Measurements from ENCODE around the gene SIRT3.
"Not testable (repeated sequence)": the region's sequence is repeated elsewhere in the genome, so short reads cannot be mapped to it uniquely, and the experiment has no call there.

SIRT3 gene

DNA sequence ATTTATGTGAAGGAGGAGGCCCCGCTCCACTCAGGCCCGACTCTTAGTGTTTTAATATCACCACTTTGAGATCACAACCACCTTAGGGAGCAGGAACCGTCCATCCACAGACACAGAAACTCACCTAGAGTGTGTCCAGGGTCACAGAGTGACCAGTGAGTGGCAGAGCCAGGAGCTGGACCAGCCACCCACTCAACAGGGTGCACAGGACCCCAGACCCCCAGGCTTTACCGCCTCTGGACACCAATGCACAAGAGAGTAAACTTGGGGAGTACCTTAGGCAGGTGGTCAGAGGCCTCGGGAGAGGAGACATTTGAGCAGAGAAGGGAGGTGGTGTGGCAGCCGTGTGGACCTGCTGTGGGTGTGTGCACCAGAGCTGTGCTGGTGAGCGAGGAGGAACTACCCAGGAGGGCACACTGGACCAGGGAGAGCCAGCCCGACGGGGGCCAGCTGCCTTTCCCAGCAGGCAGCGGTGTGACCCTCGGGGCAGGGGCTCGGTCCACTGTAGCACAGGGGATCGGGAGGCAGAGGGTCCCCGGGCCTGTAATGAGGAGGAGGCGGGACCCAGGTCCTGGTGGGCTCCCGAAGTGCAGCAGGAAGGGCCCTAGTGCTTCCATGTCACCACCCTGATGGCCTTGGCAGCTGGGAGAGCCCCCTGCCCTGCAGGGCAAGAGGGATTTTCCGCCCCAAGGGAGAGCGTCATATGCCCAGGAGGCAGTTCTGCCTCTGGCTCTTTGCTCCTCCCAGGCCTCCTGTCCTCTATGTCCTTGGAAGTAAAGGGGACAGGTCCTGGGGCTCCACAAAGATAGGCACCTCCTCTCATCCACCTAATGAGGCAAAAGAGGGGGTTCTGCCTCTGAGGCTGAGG is 34.5 kb upstream of the SIRT3 start:
- no peak for DNase-seq (ENCODE audit: low read depth)
- no peak overlapping the region for H3K4me3 ChIP-seq (ENCODE audit: low read depth, low read length)
- in situ Hi-C loops (cut with HindIII; ENCODE audit: low sequenced_read_pairs) = no loop called here
- no peak for TF ChIP-seq CTCF (IDR thresholded peaks at IDR 0.05; ENCODE audit: low read depth, low read length, missing control alignments)

- in situ Hi-C loops (cut with HindIII; ENCODE audit: low sequenced_read_pairs) = no loop called here
- TF ChIP-seq CTCF (IDR thresholded peaks at IDR 0.05; ENCODE audit: low read depth, low read length, missing control alignments) = no peak
- H3K4me3 ChIP-seq (ENCODE audit: low read depth, low read length) = no peak overlapping the region
- no peak for DNase-seq (ENCODE audit: low read depth)
Measured at GRCh38 chr11:269146-269890, 33.2 kb upstream of the SIRT3 start.

DNA sequence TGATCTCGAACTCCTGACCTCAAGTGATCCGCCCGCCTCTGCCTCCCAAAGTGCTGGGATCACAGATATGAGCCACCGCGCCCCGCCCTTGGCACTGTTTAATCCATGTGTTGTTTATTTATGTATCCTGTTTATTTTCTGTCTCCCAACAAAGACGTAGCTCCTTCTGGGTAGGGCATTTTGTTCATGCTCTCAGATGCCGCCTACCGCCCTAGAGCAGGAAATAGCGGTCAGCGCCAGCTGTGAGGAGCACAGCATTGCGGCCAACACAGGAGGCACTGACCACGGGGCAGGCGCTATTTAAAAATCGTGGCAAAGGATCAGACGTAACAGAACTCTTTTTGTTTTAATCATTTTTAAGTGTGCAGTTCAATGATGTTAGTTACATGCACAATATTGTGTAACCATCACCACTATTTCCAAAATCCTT is 32.6 kb upstream of the SIRT3 start:
- H3K4me3 ChIP-seq (ENCODE audit: low read depth, low read length); DNase-seq (ENCODE audit: low read depth); in situ Hi-C loops (cut with HindIII; ENCODE audit: low sequenced_read_pairs): not testable (repeated sequence)

- H3K4me3 ChIP-seq (ENCODE audit: low read depth, low read length) = no peak overlapping the region
Measured at GRCh38 chr11:267491-267994, 31.4 kb upstream of the SIRT3 start.

GRCh38 chr11:266676-267439 is 30.7 kb upstream of the SIRT3 start:
- in situ Hi-C loops (cut with HindIII; ENCODE audit: low sequenced_read_pairs) = no loop called here
- TF ChIP-seq CTCF (IDR thresholded peaks at IDR 0.05; ENCODE audit: low read depth, low read length, missing control alignments) = no peak
- H3K4me3 ChIP-seq (ENCODE audit: low read depth, low read length) = no peak overlapping the region
- DNase-seq (ENCODE audit: low read depth) = no peak

More at GRCh38 chr11:267491-267994, 31.4 kb upstream of the SIRT3 start:
- no peak for TF ChIP-seq CTCF (IDR thresholded peaks at IDR 0.05; ENCODE audit: low read depth, low read length, missing control alignments)
- no peak for DNase-seq (ENCODE audit: low read depth)
- in situ Hi-C loops (cut with HindIII; ENCODE audit: low sequenced_read_pairs) = no loop called here

DNA sequence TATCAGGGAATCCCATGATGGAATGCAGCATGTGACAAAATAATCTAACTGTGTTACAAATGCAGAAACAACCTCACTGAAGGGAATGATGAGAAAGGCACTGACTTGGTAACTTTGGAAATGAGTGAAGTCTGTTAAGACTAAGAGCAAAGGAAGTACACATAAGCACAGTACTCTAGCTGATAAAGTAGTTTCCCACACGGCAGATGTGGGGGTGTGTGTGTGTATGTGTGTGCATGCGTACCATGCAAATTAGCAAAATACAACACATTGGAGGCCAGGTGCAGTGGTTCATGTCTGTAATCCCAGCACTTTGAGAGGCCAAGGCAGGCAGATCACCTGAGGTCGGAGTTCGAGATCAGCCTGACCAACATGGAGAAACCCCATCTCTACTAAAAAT is 25.5 kb upstream of the SIRT3 start:
- TF ChIP-seq CTCF (IDR thresholded peaks at IDR 0.05; ENCODE audit: low read depth, low read length, missing control alignments) = no peak
- H3K4me3 ChIP-seq (ENCODE audit: low read depth, low read length) = no peak overlapping the region
- no peak for DNase-seq (ENCODE audit: low read depth)
- in situ Hi-C loops (cut with HindIII; ENCODE audit: low sequenced_read_pairs) = no loop called here
